CD14-positive monocyte (primary cell): ENCODE measurements around the gene ST3GAL4. TPM values are rescaled to one million over a fixed set of nuclear protein-coding genes. Genes with fewer than 3 reads are reported as not detected.

Experiments
- DNase-seq, 3 donors: peaks; one replicate each; pipeline ENCODE4 v3.0.0-alpha.2; 2011 to 2022
- H2AFZ ChIP-seq: 2 replicates; pipeline ENCODE4 v1.6.0; 2012; ENCODE audit warnings: mild to moderate bottlenecking, low read depth, low read length, inconsistent platforms; ENCODE audit not compliant: insufficient read depth, poor library complexity, severe bottlenecking
- H3K27ac ChIP-seq, 2 donors: 1 replicate in 1 of 2; 2 replicates in 1 of 2; pipeline ENCODE4 v1.5.1; 2012 to 2013; ENCODE audit warnings: low read length in 2 of 2, control low read depth in 1 of 2, inconsistent platforms in 1 of 2, low read depth in 1 of 2, mild to moderate bottlenecking in 1 of 2
- H3K27me3 ChIP-seq, 2 donors: one replicate each; pipeline versions ENCODE4 v1.6.0 to v1.6.1; 2011 to 2013; ENCODE audit warnings: low read length in 2 of 2; ENCODE audit not compliant: control insufficient read depth in 2 of 2, insufficient read depth in 2 of 2
- H3K36me3 ChIP-seq, 2 donors: replicated peaks in 1 of 2; 1 replicate in 1 of 2; 2 replicates in 1 of 2; pipeline versions ENCODE4 v1.5.1 to v1.6.1; 2012 to 2013; ENCODE audit warnings: low read length in 2 of 2, control low read depth in 1 of 2, inconsistent platforms in 1 of 2, mild to moderate bottlenecking in 1 of 2; ENCODE audit not compliant: insufficient read depth in 2 of 2, control insufficient read depth in 1 of 2
- H3K4me1 ChIP-seq, 2 donors: 1 replicate in 1 of 2; 2 replicates in 1 of 2; pipeline versions ENCODE4 v1.5.1 to v1.6.1; 2012 to 2013; ENCODE audit warnings: low read length in 2 of 2, control low read depth in 1 of 2, inconsistent platforms in 1 of 2, mild to moderate bottlenecking in 1 of 2, moderate library complexity in 1 of 2; ENCODE audit not compliant: insufficient read depth in 2 of 2, control insufficient read depth in 1 of 2
- H3K4me2 ChIP-seq: replicated peaks from 2 replicates; pipeline ENCODE3; 2012; ENCODE audit warnings: low read length, moderate library complexity, mild to moderate bottlenecking; ENCODE audit not compliant: poor library complexity, severe bottlenecking; ENCODE audit errors: extremely low read depth
- H3K4me3 ChIP-seq, 3 experiments: fragments of 200-600 bp in 1 of 3; sonication (generic) in 1 of 3; replicated peaks in 1 of 3; 1 replicate in 2 of 3; 2 replicates in 1 of 3; pipeline ENCODE4 v1.5.1; 2011 to 2013; ENCODE audit warnings: low read length in 3 of 3, mild to moderate bottlenecking in 3 of 3, control low read depth in 2 of 3, low read depth in 2 of 3, inconsistent platforms in 1 of 3, moderate library complexity in 1 of 3
- H3K79me2 ChIP-seq: 2 replicates; pipeline ENCODE4 v1.6.0; 2012; ENCODE audit warnings: mild to moderate bottlenecking, control low read depth, inconsistent platforms, low read length, moderate library complexity; ENCODE audit not compliant: insufficient read depth
- H3K9ac ChIP-seq: 2 replicates; pipeline ENCODE4 v1.6.0; 2017; ENCODE audit warnings: low read length, mild to moderate bottlenecking; ENCODE audit not compliant: insufficient read depth, poor library complexity, severe bottlenecking
- H3K9me3 ChIP-seq, 2 donors: replicated peaks in 1 of 2; 1 replicate in 1 of 2; 2 replicates in 1 of 2; pipeline versions ENCODE4 v1.5.1 to v1.6.1; 2012 to 2013; ENCODE audit warnings: low read length in 2 of 2, control low read depth in 1 of 2; ENCODE audit not compliant: control insufficient read depth in 1 of 2, insufficient read depth in 1 of 2
- H4K20me1 ChIP-seq: 2 replicates; pipeline ENCODE4 v1.6.0; 2012; ENCODE audit warnings: mild to moderate bottlenecking, low read length, control low read depth, moderate library complexity; ENCODE audit not compliant: insufficient read depth
- H3K27ac Mint-ChIP-seq, 7 donors: one replicate each; pipeline ENCODE4 v1.8.0; 2020; ENCODE audit warnings: mild to moderate bottlenecking in 7 of 7, mixed read lengths in 7 of 7, moderate library complexity in 6 of 7, inconsistent platforms in 2 of 7
- H3K27me3 Mint-ChIP-seq, 3 donors: one replicate each; pipeline ENCODE4 v1.8.0; 2021 to 2022; ENCODE audit warnings: low read depth in 3 of 3, mild to moderate bottlenecking in 3 of 3, mixed read lengths in 3 of 3, moderate library complexity in 3 of 3, inconsistent platforms in 1 of 3
- H3K36me3 Mint-ChIP-seq, 2 donors: one replicate each; pipeline ENCODE4 v1.8.0; 2020; ENCODE audit warnings: mixed read lengths in 2 of 2, inconsistent platforms in 1 of 2, mild to moderate bottlenecking in 1 of 2
- H3K4me1 Mint-ChIP-seq: one replicate; pipeline ENCODE4 v1.8.0; 2020; ENCODE audit warnings: mild to moderate bottlenecking, mixed read lengths
- H3K4me3 Mint-ChIP-seq, 2 donors: one replicate each; pipeline ENCODE4 v1.8.0; 2020; ENCODE audit warnings: mild to moderate bottlenecking in 2 of 2, mixed read lengths in 2 of 2, moderate library complexity in 1 of 2
- H3K9me3 Mint-ChIP-seq, 7 donors: one replicate each; pipeline ENCODE4 v1.8.0; 2020 to 2022; ENCODE audit warnings: mixed read lengths in 7 of 7, mild to moderate bottlenecking in 6 of 7, moderate library complexity in 6 of 7, inconsistent platforms in 2 of 7
- CTCF ChIP-seq: fragments of 200-600 bp; IDR thresholded peaks from one replicate; pipeline ENCODE4 v1.8.0; 2022; ENCODE audit warnings: antibody characterized with exemption, mild to moderate bottlenecking
- WGBS: methylation state at CpG from one replicate; pipeline ENCODE4 v1.1.5; 2013; ENCODE audit warnings: missing lambda C conversion rate; ENCODE audit not compliant: insufficient coverage; 5-methylcytosine and 5-hydroxymethylcytosine counted together
- intact Hi-C, 2 donors: fragments of 100-400 bp; cut with micrococcal nuclease; formaldehyde crosslinking; loops; one replicate each; pipeline versions ENCODE4 v1.15.0 to v1.15.1; 2023
- polyA plus RNA-seq, 3 donors: library from polyadenylated mRNA; depleted of rRNA in 1 of 3; unstranded in 2 of 3; stranded (reverse) in 1 of 3; fragments of 300-500 nt in 2 of 3; fragments of >200 nt in 1 of 3; fragmentation: Illumina TruSeq in 2 of 3; gene quantifications; 1 replicate in 2 of 3; 2 replicates in 1 of 3; pipeline ENCODE4 v1.2.3, GENCODE V29; 2012 to 2021

Gene ST3GAL4
- polyA plus RNA-seq, 3 donors: 7.8 to 14.3 (median 10.1) TPM

DNA sequence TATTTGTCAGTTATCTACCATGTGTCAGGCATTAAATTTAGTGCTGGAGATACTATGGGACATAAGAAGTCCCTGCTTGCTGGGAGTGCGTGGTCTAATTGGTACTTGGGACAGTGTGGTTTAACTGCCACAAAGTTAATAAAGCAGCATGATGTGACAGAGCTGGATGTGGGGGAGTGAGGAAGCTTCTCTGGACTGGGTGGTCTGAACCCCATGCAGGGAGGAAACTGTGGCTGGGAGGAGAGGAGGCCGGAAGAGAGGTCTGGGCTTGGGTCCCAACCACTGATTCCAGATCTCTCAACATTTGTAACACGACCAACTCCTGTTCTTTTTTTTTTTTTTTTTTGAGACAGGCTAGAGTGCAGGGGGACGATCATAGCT is 37.1 kb downstream of the ST3GAL4 start:
- Histone ChIP-seq H3K9me3 (no peaks in the 10 kb centered on the region), H3K4me1 (peaks cover 24 to 28% of the 10 kb centered on the region in 2 donors), H3K27me3 (no peaks in the 10 kb centered on the region), H3K4me3 (no peak overlapping the region), H3K36me3 (no peaks in the 10 kb centered on the region), H2AFZ (peak overlapping the region; percentile 11), H4K20me1 (no peaks in the 10 kb centered on the region), H3K4me2 (peak overlapping the region; percentile 46), H3K9ac (no peak overlapping the region), H3K27ac (no peak overlapping the region), H3K79me2 (peaks cover 53% of the 10 kb centered on the region)
- Mint-ChIP-seq H3K27me3 (peaks cover 0 to 3% (median 2%) of the 10 kb centered on the region in 3 donors), H3K27ac (peak overlapping the region in 4 of 7 donors; percentile 4 to 50 (median 20)), H3K4me1 (peaks cover 26% of the 10 kb centered on the region), H3K4me3 (no peak overlapping the region), H3K36me3 (peaks cover 0 to 7% of the 10 kb centered on the region in 2 donors), H3K9me3 (no peaks in the 10 kb centered on the region)
- intact Hi-C loops: loop anchor here in 1 of 2 donors (5.0 kb wide), 1 partner anchor 80 kb away; no protein-coding TSS in a partner anchor
- WGBS: 0% methylated on average over 1 of the region's 4 CpGs
- no peak for TF ChIP-seq CTCF
- no peak for DNase-seq

- intact Hi-C loops: loop anchor here in 1 of 2 donors (5.0 kb wide), 1 partner anchor 81 kb away; no protein-coding TSS in a partner anchor
- no peak overlapping the region for H3K4me3 Mint-ChIP-seq
- no peak overlapping the region for H3K4me2 ChIP-seq
- H3K4me1 ChIP-seq: peaks cover 24 to 26% of the 10 kb centered on the region in 2 donors
- H3K27ac ChIP-seq: no peak overlapping the region
- no peaks in the 10 kb centered on the region for H3K36me3 ChIP-seq
- H4K20me1 ChIP-seq: no peaks in the 10 kb centered on the region
- H3K36me3 Mint-ChIP-seq: peaks cover 0 to 7% of the 10 kb centered on the region in 2 donors
- H3K79me2 ChIP-seq: peaks cover 53% of the 10 kb centered on the region
- WGBS: 62% methylated on average over 4 of the region's 5 CpGs
- H3K4me1 Mint-ChIP-seq: peaks cover 26% of the 10 kb centered on the region
- peak overlapping the region in 2 of 7 donors; percentile 29 to 50 for H3K27ac Mint-ChIP-seq
- H3K9me3 Mint-ChIP-seq: no peaks in the 10 kb centered on the region
- no peak overlapping the region for H2AFZ ChIP-seq
- TF ChIP-seq CTCF: no peak
- no peaks in the 10 kb centered on the region for H3K27me3 ChIP-seq
- DNase-seq: no peak
- H3K9ac ChIP-seq: no peak overlapping the region
- peaks cover 0 to 3% (median 2%) of the 10 kb centered on the region in 3 donors for H3K27me3 Mint-ChIP-seq
- H3K9me3 ChIP-seq: no peaks in the 10 kb centered on the region
- H3K4me3 ChIP-seq: no peak overlapping the region
Measured at GRCh38 chr11:126393143-126393542, 37.7 kb downstream of the ST3GAL4 start.
